ENCODE measurements around the gene BRAP.

The BRAP gene

DNA sequence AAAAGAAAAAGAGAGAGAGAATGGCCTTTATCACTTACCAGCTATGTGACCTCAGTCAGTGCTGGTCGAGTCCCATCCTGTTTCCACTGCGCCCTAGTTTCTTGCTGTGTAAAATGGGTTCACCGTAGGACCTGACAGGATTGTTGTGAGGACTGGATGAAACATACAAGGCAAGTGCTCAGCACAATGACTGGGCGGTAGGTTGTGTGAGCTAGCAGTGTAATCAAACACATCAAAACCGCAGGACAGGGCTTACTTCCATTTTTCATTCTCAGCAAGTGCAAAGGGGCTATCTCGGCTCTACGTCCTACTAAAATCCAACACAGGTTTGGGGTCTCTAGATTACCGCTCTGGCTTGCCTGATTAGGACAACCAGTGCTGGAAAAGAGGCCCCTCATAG lies 50.2 kb downstream of the BRAP start:
- TF ChIP-seq ZNF600 (tag by site-specific recombination; IDR thresholded peaks at IDR 0.05), result 0 out of 2 replicates have a peak, but pooled peaks have one; percentile 8
- TF ChIP-seq ZNF660 (tag by site-specific recombination; IDR thresholded peaks at IDR 0.05), result no peak
- Histone ChIP-seq H3K9me3 (ENCODE audit: control insufficient read depth, insufficient read depth, low read depth, low read length) (no peaks in the 10 kb centered on the region), H3K4me1 (ENCODE audit: control insufficient read depth, insufficient read depth, low read length) (peaks cover 16% of the 10 kb centered on the region), H3K4me3 (ENCODE audit: low read depth, low read length) (no peak overlapping the region), H3K36me3 (ENCODE audit: control insufficient read depth in 2 of 2, insufficient read depth in 1 of 2, low read length in 2 of 2) (peaks cover 0 to 2% of the 10 kb centered on the region in 2 experiments; a peak in 2 of 3 replicates), H3K27ac (ENCODE audit: extremely low read depth, low read depth, low read length) (peak overlapping the region; percentile 65; the same call in 1 of the 2 replicates)
- POLR2A ChIA-PET, result no interaction called here
- CTCF ChIA-PET, result interaction anchor here (0.6 kb wide), 1 partner anchor 107 kb away, joined by 4 read pairs; no protein-coding TSS in a partner anchor

DNA sequence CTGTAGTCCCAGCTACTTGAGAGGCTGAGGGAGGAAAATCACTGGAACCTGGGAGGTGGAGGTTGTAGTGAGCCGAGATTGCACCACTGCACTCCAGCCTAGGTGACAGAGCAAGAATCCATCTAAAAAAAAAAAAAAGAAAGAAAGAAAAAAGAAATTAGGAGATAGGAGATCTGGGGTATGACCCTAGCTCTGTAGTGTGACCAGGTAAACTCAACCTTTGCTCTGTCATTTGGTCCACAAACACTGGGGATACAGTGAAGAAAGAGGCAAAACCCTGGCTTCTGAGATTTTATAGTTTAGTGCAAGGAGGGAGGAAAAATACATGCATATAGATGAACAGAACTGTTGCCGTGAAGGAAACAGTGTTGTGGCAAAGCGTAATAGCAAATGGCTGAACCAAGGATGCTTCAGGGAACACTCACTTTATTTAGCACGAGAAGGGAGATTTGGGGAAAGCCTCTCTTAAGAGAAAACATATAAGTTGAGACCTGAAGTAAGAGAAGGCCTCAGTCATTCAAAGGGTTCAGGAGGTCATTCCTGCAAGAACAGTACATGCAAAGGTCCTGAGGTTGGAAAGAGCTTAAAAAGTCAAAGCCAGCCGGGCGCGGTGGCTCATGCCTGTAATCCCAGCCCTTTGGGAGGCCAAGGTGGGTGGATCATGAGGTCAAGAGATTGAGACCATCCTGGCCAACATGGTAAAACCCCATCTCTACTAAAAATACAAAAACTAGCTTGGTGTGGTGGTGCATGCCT lies 57.1 kb downstream of the BRAP start:
- H3K27ac ChIP-seq (ENCODE audit: extremely low read depth, low read depth, low read length), result no peak overlapping the region
- POLR2A ChIA-PET, result no interaction called here
- H3K36me3 ChIP-seq (ENCODE audit: control insufficient read depth in 2 of 2, insufficient read depth in 1 of 2, low read length in 2 of 2), result no peaks in the 10 kb centered on the region
- H3K4me1 ChIP-seq (ENCODE audit: control insufficient read depth, insufficient read depth, low read length), result no peaks in the 10 kb centered on the region
- CTCF ChIA-PET, result interaction anchor here (0.7 to 1.8 kb wide), 2 partner anchors 15 to 168 kb away, joined by 4 to 7 read pairs; no protein-coding TSS in a partner anchor
- TF ChIP-seq ZBTB17 (tag by site-specific recombination; IDR thresholded peaks at IDR 0.05) (no peak), ZNF768 (tag by site-specific recombination; IDR thresholded peaks at IDR 0.05) (no peak), ZNF623 (tag by site-specific recombination; IDR thresholded peaks at IDR 0.05) (peak; percentile 86)
- no peak overlapping the region for H3K4me3 ChIP-seq (ENCODE audit: low read depth, low read length)
- no peaks in the 10 kb centered on the region for H3K9me3 ChIP-seq (ENCODE audit: control insufficient read depth, insufficient read depth, low read depth, low read length)

DNA sequence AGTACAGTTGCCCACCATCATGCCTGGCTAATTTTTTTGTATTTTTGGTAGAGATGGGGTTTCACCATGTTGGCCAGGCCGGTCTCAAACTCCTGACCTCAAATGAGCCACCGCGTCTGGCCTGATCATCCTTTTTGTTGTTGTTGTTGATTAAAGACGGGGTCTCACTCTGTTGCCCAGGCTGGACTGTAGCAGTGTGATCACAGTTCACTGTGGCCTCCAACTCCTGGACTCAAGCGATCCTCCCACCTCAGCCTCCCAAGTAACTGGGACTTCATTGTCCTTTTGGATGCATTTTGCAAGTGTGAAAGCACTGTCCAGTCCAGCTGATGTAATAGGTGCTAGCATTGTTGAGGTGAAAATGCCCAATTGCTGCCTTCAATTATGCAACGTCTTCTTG lies 59.5 kb downstream of the BRAP start:
- Histone ChIP-seq H3K4me1 (ENCODE audit: control insufficient read depth, insufficient read depth, low read length) (no peaks in the 10 kb centered on the region), H3K4me3 (ENCODE audit: low read depth, low read length) (no peak overlapping the region), H3K27ac (ENCODE audit: extremely low read depth, low read depth, low read length) (no peak overlapping the region), H3K36me3 (ENCODE audit: control insufficient read depth in 2 of 2, insufficient read depth in 1 of 2, low read length in 2 of 2) (no peaks in the 10 kb centered on the region), H3K9me3 (ENCODE audit: control insufficient read depth, insufficient read depth, low read depth, low read length) (no peaks in the 10 kb centered on the region)
- CTCF ChIA-PET, result interaction anchor here (0.5 kb wide), 1 partner anchor 230 kb away, joined by 3 read pairs; no protein-coding TSS in a partner anchor
- POLR2A ChIA-PET, result no interaction called here
- TF ChIP-seq, protein P1, sequence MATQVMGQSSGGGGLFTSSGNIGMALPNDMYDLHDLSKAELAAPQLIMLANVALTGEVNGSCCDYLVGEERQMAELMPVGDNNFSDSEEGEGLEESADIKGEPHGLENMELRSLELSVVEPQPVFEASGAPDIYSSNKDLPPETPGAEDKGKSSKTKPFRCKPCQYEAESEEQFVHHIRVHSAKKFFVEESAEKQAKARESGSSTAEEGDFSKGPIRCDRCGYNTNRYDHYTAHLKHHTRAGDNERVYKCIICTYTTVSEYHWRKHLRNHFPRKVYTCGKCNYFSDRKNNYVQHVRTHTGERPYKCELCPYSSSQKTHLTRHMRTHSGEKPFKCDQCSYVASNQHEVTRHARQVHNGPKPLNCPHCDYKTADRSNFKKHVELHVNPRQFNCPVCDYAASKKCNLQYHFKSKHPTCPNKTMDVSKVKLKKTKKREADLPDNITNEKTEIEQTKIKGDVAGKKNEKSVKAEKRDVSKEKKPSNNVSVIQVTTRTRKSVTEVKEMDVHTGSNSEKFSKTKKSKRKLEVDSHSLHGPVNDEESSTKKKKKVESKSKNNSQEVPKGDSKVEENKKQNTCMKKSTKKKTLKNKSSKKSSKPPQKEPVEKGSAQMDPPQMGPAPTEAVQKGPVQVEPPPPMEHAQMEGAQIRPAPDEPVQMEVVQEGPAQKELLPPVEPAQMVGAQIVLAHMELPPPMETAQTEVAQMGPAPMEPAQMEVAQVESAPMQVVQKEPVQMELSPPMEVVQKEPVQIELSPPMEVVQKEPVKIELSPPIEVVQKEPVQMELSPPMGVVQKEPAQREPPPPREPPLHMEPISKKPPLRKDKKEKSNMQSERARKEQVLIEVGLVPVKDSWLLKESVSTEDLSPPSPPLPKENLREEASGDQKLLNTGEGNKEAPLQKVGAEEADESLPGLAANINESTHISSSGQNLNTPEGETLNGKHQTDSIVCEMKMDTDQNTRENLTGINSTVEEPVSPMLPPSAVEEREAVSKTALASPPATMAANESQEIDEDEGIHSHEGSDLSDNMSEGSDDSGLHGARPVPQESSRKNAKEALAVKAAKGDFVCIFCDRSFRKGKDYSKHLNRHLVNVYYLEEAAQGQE (tag by site-specific recombination; IDR thresholded peaks at IDR 0.05), result no peak
- peak; percentile 46; the same call in 1 of the 2 replicates for TF ChIP-seq ZNF121 (tag by site-specific recombination; IDR thresholded peaks at IDR 0.05)

DNA sequence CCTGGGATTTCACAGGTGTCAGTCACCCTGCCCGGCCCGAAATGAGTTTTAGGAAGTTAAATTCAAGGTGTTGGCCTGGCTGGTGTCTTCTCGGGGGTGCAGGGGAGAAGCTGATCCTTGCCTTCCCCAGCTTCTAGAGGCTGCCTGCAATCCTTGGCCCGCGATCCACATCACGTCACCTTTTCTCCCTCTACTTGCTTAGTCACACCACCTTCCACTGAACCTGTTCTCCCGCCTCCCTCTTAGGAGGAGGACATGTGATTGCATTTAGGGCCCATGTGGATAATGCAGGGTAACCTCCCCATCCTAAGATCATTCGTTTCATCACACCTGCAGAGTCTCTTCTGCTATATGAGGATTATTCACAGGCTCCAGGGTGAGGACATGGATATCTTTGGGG lies 61.2 kb downstream of the BRAP start:
- POLR2A ChIA-PET, result no interaction called here
- CTCF ChIA-PET, result interaction anchor here (0.6 kb wide), 1 partner anchor 24 kb away, joined by 3 read pairs; no protein-coding TSS in a partner anchor
- TF ChIP-seq KLF9 (tag by site-specific recombination; IDR thresholded peaks at IDR 0.05; ENCODE audit: low read depth) (no peak), CTCF (tag by site-specific recombination; IDR thresholded peaks at IDR 0.05) (no peak), BCL11A (tag by site-specific recombination; IDR thresholded peaks at IDR 0.05; ENCODE audit: low read depth) (no peak), ZNF140 (tag by site-specific recombination; IDR thresholded peaks at IDR 0.05) (no peak), REPIN1 (tag by site-specific recombination; IDR thresholded peaks at IDR 0.05; ENCODE audit: low read depth) (no peak), ZNF133 (tag by site-specific recombination; IDR thresholded peaks at IDR 0.05) (no peak), ZNF211 (tag by site-specific recombination; IDR thresholded peaks at IDR 0.05; ENCODE audit: low read depth) (no peak), ZNF184 (tag by site-specific recombination; IDR thresholded peaks at IDR 0.05) (no peak), ZBTB7A (tag by site-specific recombination; IDR thresholded peaks at IDR 0.05; ENCODE audit: low read depth) (no peak)
- TF ChIP-seq, protein P2, sequence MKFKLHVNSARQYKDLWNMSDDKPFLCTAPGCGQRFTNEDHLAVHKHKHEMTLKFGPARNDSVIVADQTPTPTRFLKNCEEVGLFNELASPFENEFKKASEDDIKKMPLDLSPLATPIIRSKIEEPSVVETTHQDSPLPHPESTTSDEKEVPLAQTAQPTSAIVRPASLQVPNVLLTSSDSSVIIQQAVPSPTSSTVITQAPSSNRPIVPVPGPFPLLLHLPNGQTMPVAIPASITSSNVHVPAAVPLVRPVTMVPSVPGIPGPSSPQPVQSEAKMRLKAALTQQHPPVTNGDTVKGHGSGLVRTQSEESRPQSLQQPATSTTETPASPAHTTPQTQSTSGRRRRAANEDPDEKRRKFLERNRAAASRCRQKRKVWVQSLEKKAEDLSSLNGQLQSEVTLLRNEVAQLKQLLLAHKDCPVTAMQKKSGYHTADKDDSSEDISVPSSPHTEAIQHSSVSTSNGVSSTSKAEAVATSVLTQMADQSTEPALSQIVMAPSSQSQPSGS (tag by site-specific recombination; IDR thresholded peaks at IDR 0.05; ENCODE audit: low read depth), result no peak

More for the DNA sequence above, 61.2 kb downstream of the BRAP start:
- Histone ChIP-seq H3K4me3 (ENCODE audit: low read depth, low read length) (no peak overlapping the region), H3K9me3 (ENCODE audit: control insufficient read depth, insufficient read depth, low read depth, low read length) (no peaks in the 10 kb centered on the region), H3K27ac (ENCODE audit: extremely low read depth, low read depth, low read length) (no peak overlapping the region), H3K4me1 (ENCODE audit: control insufficient read depth, insufficient read depth, low read length) (no peaks in the 10 kb centered on the region), H3K36me3 (ENCODE audit: control insufficient read depth in 2 of 2, insufficient read depth in 1 of 2, low read length in 2 of 2) (no peaks in the 10 kb centered on the region)
